Renal cortical epithelial cell (primary cell): ENCODE results near the gene SYPL1. TPM values are rescaled to one million over a fixed set of nuclear protein-coding genes. Genes with fewer than 3 reads are reported as not detected.

Experiments used
- DNase-seq: peaks from one replicate; pipeline ENCODE4 v3.0.0-alpha.2; 2011; ENCODE audit warnings: low read depth
- total RNA-seq: library from RNA; depleted of rRNA; stranded (reverse); fragments of >200 nt; gene quantifications from 2 replicates; pipeline ENCODE4 v1.2.3, GENCODE V29; 2014

Gene SYPL1
- total RNA-seq, 1 donor from 2014 or later = 162 TPM

GRCh38 chr7:106121189-106121810, 9.2 kb upstream of the SYPL1 start:
- DNase-seq = no peak

GRCh38 chr7:106120500-106120899, 8.4 kb upstream of the SYPL1 start:
- no peak for DNase-seq

- DNase-seq = no peak
These were observed 7.6 kb upstream of the SYPL1 start for GRCh38 chr7:106119719-106120118.

- DNase-seq = no peak
These were observed 5.9 kb upstream of the SYPL1 start for GRCh38 chr7:106117786-106118544.

- peak; percentile 27 for DNase-seq
These were observed 4.1 kb upstream of the SYPL1 start for GRCh38 chr7:106116161-106116704.

GRCh38 chr7:106114716-106115383, 2.7 kb upstream of the SYPL1 start:
- no peak for DNase-seq

GRCh38 chr7:106112972-106113421, 885 bp upstream of the SYPL1 start:
- no peak for DNase-seq

GRCh38 chr7:106111655-106112117, 426 bp downstream of the SYPL1 start:
- peak; percentile 25 for DNase-seq

- DNase-seq = peak; percentile 64
These were observed 1.0 kb downstream of the SYPL1 start for GRCh38 chr7:106110885-106111654.

GRCh38 chr7:106110238-106110560, 1.9 kb downstream of the SYPL1 start:
- peak; percentile 44 for DNase-seq

GRCh38 chr7:106109521-106110237, 2.4 kb downstream of the SYPL1 start:
- no peak for DNase-seq

GRCh38 chr7:106108991-106109390, 3.1 kb downstream of the SYPL1 start:
- no peak for DNase-seq

- DNase-seq = no peak
These were observed 7.3 kb downstream of the SYPL1 start for GRCh38 chr7:106104721-106105260.

GRCh38 chr7:106102387-106102966, 9.6 kb downstream of the SYPL1 start:
- no peak for DNase-seq

- DNase-seq = no peak
These were observed 10.4 kb downstream of the SYPL1 start for GRCh38 chr7:106101726-106102125.

- DNase-seq = no peak
These were observed 11.1 kb downstream of the SYPL1 start for GRCh38 chr7:106100863-106101629.

- no peak for DNase-seq
These were observed 12.6 kb downstream of the SYPL1 start for GRCh38 chr7:106099539-106099938.

- DNase-seq = no peak
These were observed 13.2 kb downstream of the SYPL1 start for GRCh38 chr7:106098889-106099288.

- no peak for DNase-seq
These were observed 16.5 kb downstream of the SYPL1 start for GRCh38 chr7:106095634-106096033.

- no peak for DNase-seq
These were observed 17.3 kb downstream of the SYPL1 start for GRCh38 chr7:106094780-106095179.
